GM12878 (cell line): Measurements from ENCODE around the gene FSHB. TPM values are rescaled to one million over a fixed set of nuclear protein-coding genes. Genes with fewer than 3 reads are reported as not detected.

ENCODE experiments used
- ATAC-seq: fragments of 200-7000 bp; cut with Tn5 transposase; 3 replicates; pipeline ENCODE4 v1.9.1; 2020; ENCODE audit warnings: mild to moderate bottlenecking, moderate library complexity
- BruUV-seq: library from RNA; stranded (reverse); fragments of 400-500 nt; replicated peaks from 2 replicates; lab custom pipeline; 2021; lab: Mats Ljungman, UMichigan
- CTCF ChIA-PET: fragments of 300-600 bp; sonication (Branson Sonifier 250); formaldehyde crosslinking; extraction: SDS; loops from one replicate; lab custom pipeline; 2021; ENCODE audit warnings: inconsistent platforms; lab: Yijun Ruan, JAX
- POLR2A ChIA-PET: fragments of 350-600 bp; formaldehyde crosslinking; extraction: SDS; loops from one replicate; lab custom pipeline; 2021; ENCODE audit warnings: inconsistent platforms; lab: Charles Lee
- RAD21 ChIA-PET: fragments of 300-600 bp; sonication (Branson Sonifier 250); formaldehyde crosslinking; loops from one replicate; lab custom pipeline; 2023; ENCODE audit warnings: antibody characterized with exemption; ENCODE audit not compliant: unreplicated experiment; lab: Charles Lee
- SMC1A ChIA-PET: fragments of 300-600 bp; sonication (Branson Sonifier 250); formaldehyde crosslinking; loops from one replicate; lab custom pipeline; 2023; ENCODE audit not compliant: unreplicated experiment, uncharacterized antibody; lab: Charles Lee
- DNase-seq: peaks from one replicate; pipeline ENCODE4 v3.0.0-alpha.2; 2011; ENCODE audit warnings: low read depth, low spot score
- FAIRE-seq: peaks from 3 replicates; lab custom pipeline; 2011; peaks lifted over from hg19 to GRCh38; lab: Jason Lieb, UNC
- H2AFZ ChIP-seq: 2 replicates; pipeline ENCODE4 v1.6.0; 2011; ENCODE audit warnings: low read depth, low read length, control low read depth; ENCODE audit not compliant: control insufficient read depth
- H3K27ac ChIP-seq: 2 replicates; pipeline ENCODE4 v1.5.1; 2011; ENCODE audit warnings: control low read depth; ENCODE audit not compliant: control insufficient read depth, insufficient read depth
- H3K27me3 ChIP-seq, 2 experiments: replicated peaks in 1 of 2; 2 replicates each; pipeline versions ENCODE4 v1.6.0 to v1.6.1; 2011; ENCODE audit warnings: low read length in 1 of 2; ENCODE audit not compliant: control insufficient read depth in 2 of 2, insufficient read depth in 2 of 2
- H3K36me3 ChIP-seq, 2 experiments: 2 replicates each; pipeline ENCODE4 v1.5.1; 2011; ENCODE audit warnings: low read length in 1 of 2; ENCODE audit not compliant: control insufficient read depth in 2 of 2, insufficient read depth in 2 of 2
- H3K4me1 ChIP-seq: 2 replicates; pipeline ENCODE4 v1.6.1; 2011; ENCODE audit warnings: mild to moderate bottlenecking, low read length, moderate library complexity, mixed read lengths; ENCODE audit not compliant: control insufficient read depth, insufficient read depth
- H3K4me2 ChIP-seq: 2 replicates; pipeline ENCODE4 v1.6.0; 2011; ENCODE audit warnings: control low read depth; ENCODE audit not compliant: control insufficient read depth, insufficient read depth
- H3K4me3 ChIP-seq: fragments of 200-600 bp; sonication (generic); 2 replicates; pipeline ENCODE4 v1.5.1; 2016
- H3K79me2 ChIP-seq: 2 replicates; pipeline ENCODE4 v1.6.0; 2011; ENCODE audit warnings: low read length; ENCODE audit not compliant: control insufficient read depth, insufficient read depth
- H3K9ac ChIP-seq: 2 replicates; pipeline ENCODE4 v1.8.0; 2011; ENCODE audit warnings: low read length, control low read depth, mixed read lengths; ENCODE audit not compliant: control insufficient read depth, insufficient read depth
- H3K9me3 ChIP-seq: replicated peaks from 3 replicates; pipeline ENCODE4 v1.5.1; 2011; ENCODE audit warnings: mild to moderate bottlenecking, low read length; ENCODE audit not compliant: control insufficient read depth, insufficient read depth
- H4K20me1 ChIP-seq: 2 replicates; pipeline ENCODE4 v1.6.0; 2011; ENCODE audit not compliant: control insufficient read depth, insufficient read depth
- ASH2L ChIP-seq: fragments of 300-600, 200-600 bp; sonication (generic); IDR thresholded peaks from 2 replicates; pipeline ENCODE4 v1.6.1; 2017; ENCODE audit warnings: low read depth, mild to moderate bottlenecking, borderline replicate concordance
- CBX3 ChIP-seq: fragments of 200-600 bp; sonication (generic); IDR thresholded peaks from 2 replicates; pipeline ENCODE4 v1.6.1; 2016; ENCODE audit warnings: low read depth, borderline replicate concordance
- CEBPB ChIP-seq, 2 experiments: fragments of 150-350 bp in 1 of 2; IDR thresholded peaks; 2 replicates each; pipeline ENCODE4 v1.6.1; 2012 to 2014; ENCODE audit warnings: low read depth in 2 of 2, low read length in 2 of 2, borderline replicate concordance in 1 of 2, inconsistent platforms in 1 of 2
- EGR1 ChIP-seq, 2 experiments: IDR thresholded peaks; 1 replicate in 1 of 2; 2 replicates in 1 of 2; pipeline ENCODE4 v1.6.1; 2011 to 2012; ENCODE audit warnings: low read depth in 2 of 2, low read length in 2 of 2, borderline replicate concordance in 1 of 2, mild to moderate bottlenecking in 1 of 2, moderate library complexity in 1 of 2
- ELK1 ChIP-seq: IDR thresholded peaks from 2 replicates; pipeline ENCODE4 v1.6.1; 2012; ENCODE audit warnings: low read depth, low read length, improper control_type of control experiment
- HDAC2 ChIP-seq: fragments of 200-600 bp; sonication (generic); IDR thresholded peaks from 2 replicates; pipeline ENCODE4 v1.6.1; 2017
- HDAC6 ChIP-seq: fragments of 200-600 bp; sonication (generic); IDR thresholded peaks from one replicate; pipeline ENCODE4 v1.8.0; 2017; ENCODE audit warnings: antibody characterized with exemption; ENCODE audit not compliant: unreplicated experiment
- JUND ChIP-seq: IDR thresholded peaks from 2 replicates; pipeline ENCODE4 v1.6.1; 2012; ENCODE audit warnings: low read depth, mild to moderate bottlenecking, low read length, improper control_type of control experiment, moderate library complexity
- MTA2 ChIP-seq: fragments of 450-650 bp; IDR thresholded peaks from 2 replicates; pipeline ENCODE4 v1.6.1; 2016; ENCODE audit warnings: low read depth, mild to moderate bottlenecking, moderate library complexity
- NR2F1 ChIP-seq: fragments of 450-650 bp; conservative IDR thresholded peaks from 2 replicates; pipeline ENCODE4 v1.6.1; 2017; ENCODE audit warnings: mild to moderate bottlenecking
- RB1 ChIP-seq: fragments of 450-650 bp; formaldehyde crosslinking; IDR thresholded peaks from 2 replicates; pipeline ENCODE4 v1.6.1; 2017; ENCODE audit warnings: mild to moderate bottlenecking, borderline replicate concordance
- SREBF2 ChIP-seq: IDR thresholded peaks from 2 replicates; pipeline ENCODE4 v1.6.1; 2012; ENCODE audit warnings: mild to moderate bottlenecking, low read length
- STAT3 ChIP-seq: IDR thresholded peaks from 2 replicates; pipeline ENCODE4 v1.6.1; 2011; ENCODE audit warnings: low read depth, low read length, improper control_type of control experiment
- SUPT20H ChIP-seq: IDR thresholded peaks from 2 replicates; pipeline ENCODE4 v1.6.1; 2011; ENCODE audit warnings: low read depth, mild to moderate bottlenecking, low read length, moderate library complexity, borderline replicate concordance; ENCODE audit not compliant: control insufficient read depth
- TCF3 ChIP-seq: IDR thresholded peaks from 2 replicates; pipeline ENCODE4 v1.6.1; 2012; ENCODE audit warnings: low read depth, mild to moderate bottlenecking, low read length, borderline replicate concordance; ENCODE audit not compliant: insufficient read depth
- ZBED1 ChIP-seq: IDR thresholded peaks from 2 replicates; pipeline ENCODE4 v1.6.1; 2016; ENCODE audit warnings: borderline replicate concordance
- ZZZ3 ChIP-seq: IDR thresholded peaks from 2 replicates; pipeline ENCODE4 v1.6.1; 2011; ENCODE audit warnings: low read depth; ENCODE audit not compliant: control insufficient read depth, insufficient read length
- WGBS: methylation state at CpG from one replicate; pipeline ENCODE4 v1.1.6; 2016; ENCODE audit warnings: low lambda C conversion rate; ENCODE audit not compliant: insufficient replicate concordance, insufficient coverage; ENCODE audit errors: missing lambda C conversion rate; 5-methylcytosine and 5-hydroxymethylcytosine counted together
- in situ Hi-C: fragments of 300-500 bp; cut with MboI; formaldehyde crosslinking; loops from 9 replicates; pipeline ENCODE4 v1.14.3; 2018; ENCODE audit warnings: mixed read lengths
- intact Hi-C: fragments of 100-400 bp; cut with micrococcal nuclease; formaldehyde crosslinking; loops from one replicate; pipeline ENCODE4 v1.14.2; 2022; ENCODE audit not compliant: unreplicated experiment
- polyA plus RNA-seq, 11 experiments: library from polyadenylated mRNA; depleted of rRNA in 4 of 11; unstranded in 6 of 11; stranded (reverse) in 5 of 11; fragments of >200 nt; fragmentation: Nextera tagmentation in 4 of 11; fragmentation: Illumina TruSeq in 1 of 11; extraction: Ambion mirVana in 4 of 11; extraction: Trizol in 1 of 11; gene quantifications; 1 replicate in 1 of 11; 2 replicates in 10 of 11; pipeline versions ENCODE4 v1.2.1 to v1.2.3, GENCODE V29; 2011 to 2016; ENCODE audit warnings: inconsistent platforms in 2 of 11, missing spikeins in 2 of 11, low read depth in 1 of 11
- total RNA-seq, 4 experiments: library from RNA; depleted of rRNA in 3 of 4; stranded (reverse); fragments of >200 nt in 3 of 4; fragmentation: Illumina TruSeq in 1 of 4; extraction: Trizol in 1 of 4; gene quantifications; 2 replicates each; pipeline versions ENCODE4 v1.2.1 to v1.2.3, GENCODE V29; 2013 to 2021
- TF ChIP-seq, protein P1 (sequence below): fragments of 450-650 bp; conservative IDR thresholded peaks from 2 replicates; pipeline ENCODE4 v1.6.1; 2017; ENCODE audit warnings: mild to moderate bottlenecking, moderate library complexity

FSHB gene
- total and polyA plus RNA-seq, 10 of the 15 experiments (the other 5 are each of a cell fraction or from before 2014, with no cell fraction given) = not detected

- ChIA-PET SMC1A (interaction anchor here (0.6 to 4.3 kb wide), 4 partner anchors 42 to 406 kb away, joined by 3 to 43 read pairs (median 3); no protein-coding TSS in a partner anchor), CTCF (interaction anchor here (0.6 to 7.0 kb wide), 11 partner anchors 31 to 645 kb away, joined by 3 to 83 read pairs (median 4); no protein-coding TSS in a partner anchor), POLR2A (interaction anchor here (0.5 kb wide), 1 partner anchor 301 kb away, joined by 3 read pairs; no protein-coding TSS in a partner anchor), RAD21 (interaction anchor here (0.6 to 5.1 kb wide), 3 partner anchors 70 to 110 kb away, joined by 3 to 32 read pairs (median 4); no protein-coding TSS in a partner anchor)
- intact Hi-C loops (no loop called here), in situ Hi-C loops (no loop called here)
- DNase-seq = no peak
- WGBS = 3% methylated on average over 2 of the region's 2 CpGs
- no peak for ATAC-seq
- Histone ChIP-seq H4K20me1 (no peaks in the 10 kb centered on the region), H3K27me3 (0 out of 4 replicates have a peak, but pooled peaks cover 0 to 1% of the 10 kb centered on the region in 2 experiments), H3K4me1 (no peaks in the 10 kb centered on the region), H3K36me3 (no peaks in the 10 kb centered on the region), H3K9me3 (no peaks in the 10 kb centered on the region), H3K9ac (no peak overlapping the region), H3K79me2 (no peaks in the 10 kb centered on the region), H3K4me2 (no peak overlapping the region), H3K27ac (no peak overlapping the region), H3K4me3 (no peak overlapping the region), H2AFZ (no peak overlapping the region)
- no peak for FAIRE-seq
- BruUV-seq = no TSS peak
- no peak for TF ChIP-seq SREBF2
- no peak for TF ChIP-seq HDAC2
- TF ChIP-seq MTA2 = no peak
- no peak for TF ChIP-seq HDAC6
- no peak for TF ChIP-seq STAT3
- no peak for TF ChIP-seq NR2F1
- no peak for TF ChIP-seq ZZZ3
- TF ChIP-seq, protein P1, sequence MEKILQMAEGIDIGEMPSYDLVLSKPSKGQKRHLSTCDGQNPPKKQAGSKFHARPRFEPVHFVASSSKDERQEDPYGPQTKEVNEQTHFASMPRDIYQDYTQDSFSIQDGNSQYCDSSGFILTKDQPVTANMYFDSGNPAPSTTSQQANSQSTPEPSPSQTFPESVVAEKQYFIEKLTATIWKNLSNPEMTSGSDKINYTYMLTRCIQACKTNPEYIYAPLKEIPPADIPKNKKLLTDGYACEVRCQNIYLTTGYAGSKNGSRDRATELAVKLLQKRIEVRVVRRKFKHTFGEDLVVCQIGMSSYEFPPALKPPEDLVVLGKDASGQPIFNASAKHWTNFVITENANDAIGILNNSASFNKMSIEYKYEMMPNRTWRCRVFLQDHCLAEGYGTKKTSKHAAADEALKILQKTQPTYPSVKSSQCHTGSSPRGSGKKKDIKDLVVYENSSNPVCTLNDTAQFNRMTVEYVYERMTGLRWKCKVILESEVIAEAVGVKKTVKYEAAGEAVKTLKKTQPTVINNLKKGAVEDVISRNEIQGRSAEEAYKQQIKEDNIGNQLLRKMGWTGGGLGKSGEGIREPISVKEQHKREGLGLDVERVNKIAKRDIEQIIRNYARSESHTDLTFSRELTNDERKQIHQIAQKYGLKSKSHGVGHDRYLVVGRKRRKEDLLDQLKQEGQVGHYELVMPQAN = no peak
- TF ChIP-seq EGR1 (IDR thresholded peaks at IDR 0.05; ENCODE audit: borderline replicate concordance in 1 of 2, low read depth in 2 of 2, low read length in 2 of 2) = no peak
- no peak for TF ChIP-seq ASH2L
- TF ChIP-seq CBX3 = no peak
- no peak for TF ChIP-seq ELK1
- no peak for TF ChIP-seq SUPT20H
- TF ChIP-seq RB1 = no peak
- no peak for TF ChIP-seq ZBED1
- no peak for TF ChIP-seq JUND
- TF ChIP-seq TCF3 = no peak
- no peak for TF ChIP-seq CEBPB (IDR thresholded peaks at IDR 0.05; ENCODE audit: borderline replicate concordance in 1 of 2, low read depth in 2 of 2, low read length in 2 of 2)
These were observed 8.2 kb downstream of the FSHB start for GRCh38 chr11:30239025-30239424.
